Neuronal stem cell (in vitro differentiated cells): ENCODE data around the gene NMBR.
"Not testable (repeated sequence)": the region's sequence is repeated elsewhere in the genome, so short reads cannot be mapped to it uniquely, and the experiment has no call there.

Source experiments
- DNase-seq: peaks from one replicate; pipeline ENCODE4 v3.0.0-alpha.2; 2013; ENCODE audit warnings: low spot score
- H2AFZ ChIP-seq: one replicate; pipeline ENCODE4 v1.6.1; 2013; ENCODE audit warnings: mild to moderate bottlenecking, low read length, inconsistent platforms
- H2AK5ac ChIP-seq: 2 replicates; pipeline ENCODE4 v1.6.1; 2013; ENCODE audit warnings: low read depth, mild to moderate bottlenecking, inconsistent platforms, low read length, moderate library complexity, mixed read lengths
- H2BK120ac ChIP-seq: 2 replicates; pipeline ENCODE4 v1.6.1; 2013; ENCODE audit warnings: low read depth, mild to moderate bottlenecking, inconsistent platforms, low read length, moderate library complexity, mixed read lengths
- H2BK12ac ChIP-seq: one replicate; pipeline ENCODE4 v1.6.1; 2013; ENCODE audit warnings: low read length, inconsistent platforms
- H2BK15ac ChIP-seq: 2 replicates; pipeline ENCODE4 v1.6.1; 2013; ENCODE audit warnings: mild to moderate bottlenecking, low read length, inconsistent platforms, mixed read lengths
- H2BK5ac ChIP-seq: one replicate; pipeline ENCODE4 v1.6.1; 2013; ENCODE audit warnings: inconsistent platforms, mild to moderate bottlenecking, low read length, moderate library complexity
- H3K14ac ChIP-seq: one replicate; pipeline ENCODE4 v1.6.1; 2013; ENCODE audit warnings: low read length, inconsistent platforms
- H3K18ac ChIP-seq: 2 replicates; pipeline ENCODE4 v1.6.1; 2013; ENCODE audit warnings: low read length, inconsistent platforms
- H3K23ac ChIP-seq: 2 replicates; pipeline ENCODE4 v1.6.1; 2013; ENCODE audit warnings: low read depth, mild to moderate bottlenecking, mixed read lengths, low read length, inconsistent platforms; ENCODE audit not compliant: poor library complexity
- H3K27ac ChIP-seq: replicated peaks from 3 replicates; pipeline ENCODE4 v1.5.1; 2013; ENCODE audit warnings: low read length, inconsistent platforms
- H3K27me3 ChIP-seq, 3 experiments: 2 replicates each; pipeline ENCODE4 v1.6.1; 2013; ENCODE audit warnings: low read length in 3 of 3, mild to moderate bottlenecking in 2 of 3, inconsistent platforms in 1 of 3, low read depth in 1 of 3, mixed read lengths in 1 of 3, moderate library complexity in 1 of 3; ENCODE audit not compliant: control insufficient read depth in 3 of 3, insufficient read depth in 3 of 3
- H3K36me3 ChIP-seq, 2 donors: replicated peaks in 1 of 2; 2 replicates each; pipeline ENCODE4 v1.6.1; 2013; ENCODE audit warnings: low read length in 2 of 2; ENCODE audit not compliant: control insufficient read depth in 2 of 2, insufficient read depth in 2 of 2
- H3K4ac ChIP-seq: 2 replicates; pipeline ENCODE4 v1.6.1; 2013; ENCODE audit warnings: inconsistent platforms, mild to moderate bottlenecking, low read length, moderate library complexity
- H3K4me1 ChIP-seq, 2 donors: 1 replicate in 1 of 2; 2 replicates in 1 of 2; pipeline ENCODE4 v1.6.1; 2013; ENCODE audit warnings: low read length in 2 of 2, low read depth in 1 of 2; ENCODE audit not compliant: control insufficient read depth in 2 of 2, insufficient read depth in 1 of 2
- H3K4me2 ChIP-seq: one replicate; pipeline ENCODE4 v1.6.1; 2013; ENCODE audit warnings: mild to moderate bottlenecking, low read length, inconsistent platforms; ENCODE audit not compliant: insufficient read depth, poor library complexity, severe bottlenecking
- H3K4me3 ChIP-seq, 2 donors: 2 replicates each; pipeline ENCODE4 v1.5.1; 2013; ENCODE audit warnings: low read length in 2 of 2, mild to moderate bottlenecking in 2 of 2, inconsistent platforms in 1 of 2, moderate library complexity in 1 of 2
- H3K79me1 ChIP-seq: one replicate; pipeline ENCODE4 v1.6.1; 2013; ENCODE audit warnings: low read depth, mild to moderate bottlenecking, inconsistent platforms, low read length, moderate library complexity
- H3K9ac ChIP-seq: one replicate; pipeline ENCODE4 v1.6.1; 2013; ENCODE audit warnings: mild to moderate bottlenecking, low read depth, low read length, inconsistent platforms; ENCODE audit not compliant: poor library complexity
- H3K9me3 ChIP-seq, 2 donors: replicated peaks in 1 of 2; 2 replicates each; pipeline versions ENCODE3 to v1.6.1; 2013; ENCODE audit warnings: low read length in 2 of 2, mild to moderate bottlenecking in 2 of 2, inconsistent platforms in 1 of 2, low read depth in 1 of 2, mixed read lengths in 1 of 2, moderate library complexity in 1 of 2; ENCODE audit not compliant: control insufficient read depth in 2 of 2, insufficient read depth in 1 of 2
- H4K8ac ChIP-seq: one replicate; pipeline ENCODE4 v1.6.1; 2013; ENCODE audit warnings: low read depth, mild to moderate bottlenecking, inconsistent platforms, low read length, moderate library complexity
- H4K91ac ChIP-seq: one replicate; pipeline ENCODE4 v1.6.1; 2013; ENCODE audit warnings: low read length, low read depth, mild to moderate bottlenecking, inconsistent platforms; ENCODE audit not compliant: poor library complexity
- WGBS, 2 donors: extraction: QIAGEN DNeasy Blood & Tissue Kit; methylation state at CpG; one replicate each; pipeline ENCODE4 v1.1.7; 2013; ENCODE audit warnings: missing lambda C conversion rate in 2 of 2, mixed read lengths in 1 of 2; ENCODE audit not compliant: insufficient read length in 2 of 2, insufficient replicate concordance in 1 of 2; ENCODE audit errors: extremely low coverage in 2 of 2; 5-methylcytosine and 5-hydroxymethylcytosine counted together

The NMBR gene

DNA sequence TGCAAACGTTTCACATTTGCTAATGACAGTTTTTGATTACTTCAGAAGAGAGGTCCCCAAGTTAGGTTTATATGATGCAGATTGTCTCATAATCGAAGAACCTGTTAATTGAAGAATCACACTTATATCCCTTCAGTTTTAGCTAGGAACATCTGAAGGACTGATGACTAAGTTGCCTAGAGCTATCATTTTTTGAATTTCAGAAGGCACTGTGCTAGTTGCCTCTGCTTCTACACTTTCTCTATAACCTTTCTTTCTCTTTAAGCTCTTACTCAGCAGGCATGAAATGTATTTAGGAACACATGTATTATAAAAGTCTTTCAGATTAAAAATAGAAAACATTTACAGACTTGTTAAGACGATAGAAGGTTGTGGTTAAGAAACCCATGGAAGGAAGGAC is 28.6 kb downstream of the NMBR start:
- H3K4me3 ChIP-seq, result no peak overlapping the region
- no peak overlapping the region for H3K27ac ChIP-seq
- H3K27me3 ChIP-seq, result no peaks in the 10 kb centered on the region
- no peak overlapping the region for H2AFZ ChIP-seq
- H3K23ac ChIP-seq, result no peak overlapping the region
- H3K4ac ChIP-seq, result no peak overlapping the region
- no peaks in the 10 kb centered on the region for H3K4me1 ChIP-seq
- no peak overlapping the region for H2BK15ac ChIP-seq
- H2BK120ac ChIP-seq, result no peak overlapping the region
- H2AK5ac ChIP-seq, result no peak overlapping the region
- H3K9ac ChIP-seq, result no peak overlapping the region
- no peak overlapping the region for H2BK5ac ChIP-seq
- no peaks in the 10 kb centered on the region for H3K9me3 ChIP-seq
- no peaks in the 10 kb centered on the region for H3K36me3 ChIP-seq
- H3K79me1 ChIP-seq, result no peaks in the 10 kb centered on the region
- no peak overlapping the region for H3K14ac ChIP-seq
- no peak overlapping the region for H3K18ac ChIP-seq
- no peak overlapping the region for H3K4me2 ChIP-seq
- H2BK12ac ChIP-seq, result no peak overlapping the region
- no peak overlapping the region for H4K8ac ChIP-seq
- H4K91ac ChIP-seq, result no peak overlapping the region
- WGBS, 2 donors, result no CpG with 5 or more reads among the region's 3 CpGs
- DNase-seq, result no peak

DNA sequence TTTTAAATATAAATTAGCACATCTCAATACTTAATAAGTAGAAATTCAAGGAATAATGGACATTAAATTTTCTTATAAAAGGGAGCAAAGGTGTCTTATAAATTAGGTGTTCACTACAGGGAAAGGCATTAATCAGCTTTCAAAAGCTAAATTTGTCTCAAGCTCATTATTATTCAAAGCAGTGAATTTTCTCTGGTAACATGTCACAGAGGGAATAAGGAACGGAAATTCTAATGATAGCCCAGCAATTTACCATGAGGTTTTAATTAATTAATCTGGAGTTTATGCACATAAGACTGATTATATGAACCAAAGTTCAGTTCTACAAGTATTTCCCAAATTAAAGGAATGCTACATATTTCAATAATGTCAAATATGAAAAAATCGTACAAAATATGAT is 29.6 kb downstream of the NMBR start:
- no peaks in the 10 kb centered on the region for H3K79me1 ChIP-seq
- H3K14ac ChIP-seq, result no peak overlapping the region
- H3K18ac ChIP-seq, result no peak overlapping the region
- H3K4me3 ChIP-seq, result no peak overlapping the region
- H3K27me3 ChIP-seq, result no peaks in the 10 kb centered on the region
- H2BK5ac ChIP-seq, result no peak overlapping the region
- H2BK12ac ChIP-seq, result no peak overlapping the region
- no peak overlapping the region for H3K4ac ChIP-seq
- no peaks in the 10 kb centered on the region for H3K36me3 ChIP-seq
- no peak overlapping the region for H2BK15ac ChIP-seq
- no peaks in the 10 kb centered on the region for H3K9me3 ChIP-seq
- H3K23ac ChIP-seq, result no peak overlapping the region
- H2AK5ac ChIP-seq, result no peak overlapping the region
- H3K9ac ChIP-seq, result no peak overlapping the region
- no peak overlapping the region for H2BK120ac ChIP-seq
- H4K91ac ChIP-seq, result no peak overlapping the region
- H3K4me1 ChIP-seq, result no peaks in the 10 kb centered on the region
- DNase-seq, result no peak
- no peak overlapping the region for H3K27ac ChIP-seq
- no peak overlapping the region for H4K8ac ChIP-seq
- no CpG with 5 or more reads among the region's 2 CpGs for WGBS, 2 donors
- H3K4me2 ChIP-seq, result no peak overlapping the region
- H2AFZ ChIP-seq, result no peak overlapping the region

DNA sequence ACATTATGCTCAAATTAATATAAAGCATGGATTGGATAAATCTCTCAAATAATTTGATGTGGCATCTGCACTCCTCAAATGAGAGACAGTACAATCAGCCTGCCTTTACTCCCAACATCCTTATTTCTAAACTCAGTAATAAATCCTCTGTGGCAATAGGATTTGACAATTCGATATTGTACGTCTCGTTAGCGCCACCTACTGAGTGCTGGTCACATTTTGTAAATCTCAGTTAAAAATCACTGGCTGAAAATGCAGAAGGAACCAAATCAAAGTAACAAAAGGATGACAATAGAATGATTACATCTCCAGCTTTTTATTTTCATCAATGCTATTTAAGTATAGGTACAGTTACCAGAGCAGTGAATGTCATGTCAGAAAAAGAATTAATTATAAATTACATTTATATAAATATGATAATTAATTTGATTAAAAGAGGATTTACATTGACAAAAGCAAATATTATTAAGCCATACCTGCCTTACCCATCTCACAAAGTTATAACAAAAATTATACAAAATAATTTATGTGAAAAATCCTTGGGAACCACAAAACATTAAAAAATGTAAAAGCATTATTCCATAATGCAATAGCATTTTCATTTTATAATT is 34.4 kb downstream of the NMBR start:
- H3K18ac ChIP-seq, result no peak overlapping the region
- no peak overlapping the region for H3K23ac ChIP-seq
- H2BK5ac ChIP-seq, result no peak overlapping the region
- H3K4ac ChIP-seq, result no peak overlapping the region
- H2AFZ ChIP-seq, result no peak overlapping the region
- H2AK5ac ChIP-seq, result no peak overlapping the region
- no peak overlapping the region for H2BK120ac ChIP-seq
- H3K27ac ChIP-seq, result no peak overlapping the region
- peak; percentile 75 for DNase-seq
- H3K27me3 ChIP-seq, result no peaks in the 10 kb centered on the region
- no peak overlapping the region for H2BK15ac ChIP-seq
- no peak overlapping the region for H3K4me3 ChIP-seq
- H4K91ac ChIP-seq, result no peak overlapping the region
- H4K8ac ChIP-seq, result no peak overlapping the region
- H3K36me3 ChIP-seq, result no peaks in the 10 kb centered on the region
- no peak overlapping the region for H3K4me2 ChIP-seq
- no peaks in the 10 kb centered on the region for H3K4me1 ChIP-seq
- no peaks in the 10 kb centered on the region for H3K79me1 ChIP-seq
- no peak overlapping the region for H3K9ac ChIP-seq
- no peaks in the 10 kb centered on the region for H3K9me3 ChIP-seq
- H2BK12ac ChIP-seq, result no peak overlapping the region
- WGBS, 2 donors, result no CpG with 5 or more reads among the region's 4 CpGs
- no peak overlapping the region for H3K14ac ChIP-seq

DNA sequence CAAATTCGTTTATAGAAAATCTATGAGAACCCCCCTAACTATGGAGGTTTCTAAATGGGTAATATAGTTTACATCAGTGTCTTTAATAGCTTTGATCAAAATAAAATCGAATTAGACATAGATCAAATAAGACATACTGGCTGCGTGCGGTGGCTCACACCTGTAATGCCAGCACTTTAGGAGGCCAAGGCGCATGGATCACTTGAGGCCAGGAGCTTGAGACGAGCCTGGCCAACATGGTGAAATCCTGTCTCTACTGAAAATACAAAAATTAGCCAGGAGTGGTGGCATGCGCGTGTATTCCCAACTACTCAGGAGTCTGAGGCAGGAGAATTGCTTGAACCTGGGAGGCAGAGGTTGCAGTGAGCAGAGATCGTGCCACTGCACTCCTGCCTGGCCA is 36.1 kb downstream of the NMBR start:
- not testable (repeated sequence) for H2BK15ac ChIP-seq, H4K8ac ChIP-seq, H2BK120ac ChIP-seq, H3K27ac ChIP-seq, H3K27me3 ChIP-seq, H3K23ac ChIP-seq, H3K79me1 ChIP-seq, H2AK5ac ChIP-seq, H3K4me3 ChIP-seq, H3K14ac ChIP-seq, H3K4me1 ChIP-seq, H3K9me3 ChIP-seq, H3K18ac ChIP-seq, H3K36me3 ChIP-seq, H3K4ac ChIP-seq, H3K9ac ChIP-seq, H2BK12ac ChIP-seq, H4K91ac ChIP-seq, DNase-seq, H2BK5ac ChIP-seq, H3K4me2 ChIP-seq, H2AFZ ChIP-seq
- no CpG with 5 or more reads among the region's 9 CpGs for WGBS, 2 donors
